GM19438 (cell line): ENCODE measurements around the gene AIP.
"Not testable (repeated sequence)": the region's sequence is repeated elsewhere in the genome, so short reads cannot be mapped to it uniquely, and the experiment has no call there.

ENCODE experiments used
- ATAC-seq: cut with Tn5 transposase; IDR thresholded peaks from one replicate; pipeline ENCODE4 v1.9.1; 2021; ENCODE audit warnings: low read depth; ENCODE audit not compliant: unreplicated experiment

Gene AIP

DNA sequence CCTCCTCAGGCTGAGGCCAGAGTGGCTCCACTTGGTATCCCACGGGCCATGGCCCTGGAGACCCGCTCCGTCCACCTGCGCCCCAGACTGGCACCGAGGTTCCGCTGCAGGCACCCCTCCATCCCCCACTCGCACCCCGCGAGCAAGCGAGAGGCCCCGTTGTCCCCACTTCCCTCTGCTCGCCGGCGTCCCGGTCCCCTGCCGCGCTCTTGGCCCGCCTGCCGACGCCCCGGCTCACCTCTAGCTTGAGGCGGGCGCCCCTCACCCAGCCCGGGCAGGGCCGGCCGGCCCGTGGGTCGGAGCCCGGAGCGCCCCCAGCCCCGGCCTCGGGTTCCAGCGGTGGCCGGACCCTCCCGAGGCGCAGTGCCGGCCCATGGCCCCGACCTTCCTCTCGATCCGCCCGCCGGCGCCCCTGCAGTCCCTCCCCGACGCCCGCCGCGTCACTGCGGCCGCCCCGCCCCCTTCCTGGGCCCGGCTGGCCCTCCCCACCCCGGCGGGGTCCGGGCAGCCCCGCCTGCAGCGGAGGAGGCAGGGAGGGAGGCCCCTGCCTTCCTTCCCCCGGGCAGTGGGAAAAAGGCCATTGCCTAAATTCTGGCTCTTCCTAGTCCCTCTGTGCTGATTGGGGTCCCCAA lies 22.2 kb downstream of the AIP start, which contains the start of gene PITPNM1:
TSS of gene PITPNM1 (minus strand) at position 414 of the 632 bp plus-strand sequence. CDS start 1,183 bp downstream, outside the sequence.
- peak; percentile 21 for ATAC-seq

DNA sequence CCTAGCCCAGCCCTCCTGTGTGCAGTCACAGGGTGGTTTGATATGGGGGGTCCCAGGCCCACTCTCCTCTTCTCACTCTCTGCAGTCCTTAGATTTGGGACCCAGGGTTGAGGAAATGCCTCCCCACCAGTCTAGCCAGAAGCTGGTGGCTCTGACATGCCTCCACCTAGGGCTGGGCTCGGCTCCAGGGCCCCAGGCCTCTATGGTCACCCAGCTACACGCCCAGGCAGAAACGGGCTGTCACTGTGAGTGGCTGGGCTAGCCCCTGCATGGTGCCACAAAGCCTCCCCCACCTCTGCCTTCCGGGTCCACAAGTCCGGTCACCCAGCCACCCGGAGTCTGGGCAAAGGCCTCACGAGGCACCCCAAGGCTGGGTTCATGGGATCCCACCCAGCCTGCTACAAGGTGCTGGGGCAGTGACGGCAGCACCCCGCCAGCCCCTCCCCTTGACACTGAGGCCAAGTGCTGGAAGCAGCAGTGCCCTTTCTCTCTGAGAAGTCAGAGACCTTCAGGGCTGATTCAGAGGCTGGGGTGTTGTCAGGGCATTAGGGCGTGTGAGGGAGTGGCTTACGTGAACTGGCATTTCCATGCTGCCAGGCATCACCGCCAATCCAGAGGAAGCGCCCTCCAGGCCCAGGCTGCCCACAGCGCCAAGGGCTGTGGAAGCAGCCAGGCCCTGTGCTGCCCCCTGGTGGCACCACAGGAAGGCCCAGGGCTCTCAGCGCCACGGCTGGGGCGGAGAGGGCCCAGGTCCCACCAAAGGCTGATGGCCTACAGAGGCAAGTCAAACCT lies 23.0 kb downstream of the AIP start:
- ATAC-seq, result no peak

DNA sequence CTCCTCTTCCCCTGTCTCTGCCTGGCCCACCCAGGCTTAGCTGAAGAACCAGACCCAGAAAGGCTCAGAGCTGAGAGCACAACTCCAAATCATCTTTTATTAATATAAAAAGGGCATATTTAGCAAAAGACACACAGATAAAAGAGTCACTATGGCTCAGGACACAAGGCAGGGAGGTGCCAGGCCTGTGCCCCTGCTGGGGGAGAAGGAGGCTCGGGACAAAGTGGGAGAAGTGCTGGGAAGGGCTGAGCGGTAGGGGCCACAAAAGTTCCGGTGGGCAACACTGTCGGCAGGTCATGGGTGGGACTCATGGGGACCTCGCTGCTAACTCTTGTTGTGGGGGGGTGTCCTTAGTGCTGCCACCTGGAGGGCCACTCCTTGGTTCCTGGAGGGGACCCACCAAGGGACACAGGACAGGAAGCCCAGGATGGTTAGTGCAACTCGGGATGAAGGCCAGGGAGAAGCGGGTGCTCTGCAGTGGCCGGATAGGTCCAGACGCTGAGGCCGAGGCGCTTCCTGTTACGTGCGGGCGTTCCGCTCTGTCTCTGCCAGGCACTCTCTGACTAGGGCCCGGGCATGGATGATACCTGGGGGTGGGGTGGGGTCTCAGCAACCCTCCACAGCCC lies 23.7 kb downstream of the AIP start:
- ATAC-seq, result no peak

DNA sequence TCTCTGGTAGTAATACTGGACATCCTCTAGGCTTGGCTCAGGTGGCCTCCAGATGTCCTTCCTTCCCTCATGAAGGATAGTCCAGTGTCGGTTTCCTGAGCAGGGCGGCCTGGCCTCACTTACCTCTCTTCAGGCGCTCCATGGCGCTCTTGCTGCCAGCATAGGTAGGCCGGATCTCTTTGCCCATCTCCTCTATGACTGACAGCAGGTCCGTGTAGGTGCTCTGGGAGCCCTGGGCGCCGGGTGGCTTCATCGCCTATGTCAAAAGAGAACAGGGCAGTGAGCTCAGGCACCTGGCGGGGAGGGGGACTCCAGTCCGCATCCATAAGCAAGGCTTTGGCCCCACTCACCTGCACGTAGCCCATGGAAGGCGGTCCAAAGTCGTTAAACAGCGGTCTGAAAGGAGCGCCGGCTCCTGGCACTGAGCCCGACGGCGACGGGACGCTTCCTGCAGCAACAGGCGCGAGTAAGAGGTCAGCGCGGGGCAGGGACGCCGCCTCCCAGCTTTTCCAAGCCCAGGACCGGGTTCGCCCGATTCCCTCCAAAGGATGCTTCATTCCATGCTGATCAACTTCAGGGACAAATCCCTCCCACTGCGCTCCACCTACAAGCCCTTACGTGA lies 24.5 kb downstream of the AIP start:
- no peak for ATAC-seq

DNA sequence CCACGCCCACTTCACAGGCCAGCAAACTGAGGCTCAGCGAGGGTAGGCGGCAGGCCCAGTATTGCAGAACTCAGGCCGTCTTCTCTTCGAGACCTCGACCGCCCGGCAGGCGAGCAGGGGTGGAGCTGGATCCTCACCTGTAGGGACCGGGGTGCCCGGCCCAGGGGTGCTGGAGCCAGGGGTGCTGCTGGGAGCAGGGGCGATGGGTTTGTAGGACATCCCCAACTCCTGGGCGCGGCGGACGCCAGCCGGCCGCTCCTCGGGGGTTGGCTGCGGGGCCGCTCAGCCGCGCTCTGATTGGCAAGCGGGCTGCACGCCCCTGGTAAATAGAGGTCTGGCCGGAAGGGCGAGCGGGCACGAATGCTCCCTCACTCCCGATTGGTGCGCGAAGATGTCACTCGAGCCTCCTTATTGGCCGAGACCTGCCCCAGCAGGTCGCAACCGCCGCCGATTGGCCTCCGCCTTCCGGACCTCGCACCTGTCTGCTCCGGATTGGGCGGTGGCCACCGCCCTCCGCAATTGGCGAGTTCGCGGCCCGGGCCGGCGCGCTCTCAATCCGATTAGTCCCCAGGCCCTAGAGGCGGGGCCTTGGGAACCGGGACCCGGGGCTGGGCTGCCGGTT lies 25.1 kb downstream of the AIP start, which contains the start of gene CDK2AP2:
TSS of gene CDK2AP2 (minus strand) at position 299 of the 622 bp plus-strand sequence. CDS start at position 219, 80 bp downstream.
- peak; percentile 59 for ATAC-seq

DNA sequence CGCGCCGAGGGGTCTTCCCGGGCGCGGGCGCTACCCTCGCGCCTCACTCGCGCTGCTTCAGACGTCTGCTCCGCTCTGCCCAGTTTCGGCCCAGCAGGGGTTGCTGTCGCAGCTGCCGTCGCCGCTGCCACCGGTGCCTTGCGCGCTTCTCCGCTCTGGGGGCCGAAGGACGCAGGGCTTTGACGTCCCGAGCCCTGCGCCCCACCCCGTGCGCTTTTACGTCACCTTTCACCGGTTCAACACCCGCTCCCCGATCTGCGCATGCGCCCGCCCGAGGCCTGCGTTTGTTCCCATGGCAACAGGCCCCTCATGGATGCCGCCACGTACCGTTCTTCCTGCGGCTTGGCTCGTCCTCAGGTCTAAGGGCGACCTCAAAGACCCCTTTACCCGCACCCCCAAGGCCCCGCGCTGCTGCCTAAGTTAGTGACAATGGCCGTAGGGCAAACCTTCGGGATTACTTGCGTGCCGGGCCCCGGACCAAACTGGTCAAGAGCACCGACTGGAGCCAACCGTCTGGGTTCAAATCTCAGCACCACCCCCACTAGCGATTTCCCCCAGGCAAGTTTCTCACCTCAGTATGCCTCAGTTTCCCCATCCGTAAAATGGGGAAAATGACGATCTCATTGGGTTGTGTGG lies 25.8 kb downstream of the AIP start:
- peak; percentile 35 for ATAC-seq

- ATAC-seq, result no peak
These were observed 27.2 kb downstream of the AIP start for GRCh38 chr11:67510023-67510345.

- ATAC-seq, result not testable (repeated sequence)
These were observed 28.7 kb downstream of the AIP start for GRCh38 chr11:67511558-67511957.

- no peak for ATAC-seq
These were observed 31.3 kb downstream of the AIP start for GRCh38 chr11:67514116-67514515.

- no peak for ATAC-seq
These were observed 34.0 kb downstream of the AIP start for GRCh38 chr11:67516806-67517205.

DNA sequence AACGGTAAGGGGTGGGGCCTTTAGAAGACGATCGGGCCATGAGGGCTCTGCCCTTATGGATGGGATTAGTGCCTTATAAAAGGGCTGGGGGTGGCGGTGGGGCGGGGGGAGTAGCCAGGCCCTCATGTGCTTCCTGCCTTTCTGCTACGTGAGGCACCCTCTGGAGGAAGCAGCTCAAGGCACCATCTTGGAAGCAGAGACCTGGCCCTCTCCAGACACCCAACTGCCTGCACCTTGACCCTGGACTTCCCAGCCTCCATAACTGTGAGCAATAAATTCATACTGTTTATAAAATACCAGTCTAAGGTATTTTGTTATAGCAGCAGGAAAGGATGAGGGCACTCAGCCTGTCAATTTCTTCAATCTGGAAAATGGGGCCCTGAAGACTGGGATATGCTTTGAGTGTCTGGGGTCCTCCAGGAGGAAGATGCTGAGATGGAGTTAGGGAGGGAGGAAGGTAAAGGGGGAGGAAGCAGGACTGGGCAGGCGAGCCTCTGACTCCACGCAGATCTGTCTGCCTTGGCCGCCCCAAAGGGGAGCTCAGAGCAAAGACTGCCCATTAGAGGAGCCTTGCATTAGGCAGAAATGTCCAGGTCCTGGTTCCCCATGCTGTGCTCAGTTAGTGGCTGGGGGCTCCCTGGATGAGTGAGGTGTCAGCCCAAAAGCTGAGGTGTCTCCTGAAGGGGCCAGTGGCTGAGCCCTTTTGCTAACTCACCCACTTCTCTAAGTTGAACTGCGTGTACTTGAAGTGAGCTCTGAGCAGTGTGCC lies 35.1 kb downstream of the AIP start:
- ATAC-seq, result no peak

GRCh38 chr11:67519726-67520125 lies 36.9 kb downstream of the AIP start:
- ATAC-seq, result no peak

DNA sequence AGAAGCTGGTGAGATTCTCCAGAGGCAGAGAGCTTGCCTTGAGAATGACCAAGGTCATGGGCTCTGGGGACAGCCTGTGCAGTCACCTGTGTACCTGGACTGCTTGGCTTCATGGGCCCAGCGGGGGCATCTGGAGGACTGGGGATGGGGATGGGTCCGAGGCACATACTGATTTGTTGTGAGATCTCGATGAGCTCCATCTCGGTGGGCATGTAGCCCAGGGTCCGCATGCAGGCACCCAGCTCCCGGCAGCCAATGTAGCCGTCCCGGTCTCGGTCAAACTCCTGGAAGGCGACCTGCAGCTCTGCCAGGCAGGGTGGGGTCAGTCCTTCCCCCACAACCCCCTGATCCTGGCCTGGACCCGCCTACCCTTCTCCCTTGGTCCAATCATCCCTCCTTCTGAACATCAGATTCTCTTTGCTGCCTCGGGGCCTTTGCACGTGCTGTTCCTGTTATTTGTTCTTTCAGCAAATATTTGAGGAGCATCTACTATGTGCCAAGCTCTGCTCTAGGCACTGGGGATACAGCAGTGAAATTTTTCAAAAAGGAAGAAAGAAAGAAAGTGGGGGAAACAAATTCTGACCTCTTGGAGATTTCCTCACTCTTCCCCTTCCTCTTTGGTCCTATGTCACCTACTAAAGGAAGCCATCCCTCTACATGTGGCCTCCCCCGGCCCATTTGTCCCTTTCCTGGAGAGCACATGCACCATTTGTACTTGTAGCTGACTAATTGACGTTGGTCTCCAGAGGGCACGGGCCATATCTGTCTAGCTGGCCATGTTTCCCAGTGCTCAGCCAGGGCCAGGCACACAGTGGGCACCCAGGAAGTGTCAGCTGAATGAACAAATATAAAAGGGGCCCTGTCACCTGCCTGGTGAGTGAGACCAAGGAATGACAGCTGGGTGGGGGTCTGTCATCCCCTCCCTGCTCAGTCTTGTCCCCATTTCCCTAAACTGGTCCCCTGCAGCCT lies 38.3 kb downstream of the AIP start:
- no peak for ATAC-seq

- no peak for ATAC-seq
These were observed 39.1 kb downstream of the AIP start for GRCh38 chr11:67521924-67522323.

DNA sequence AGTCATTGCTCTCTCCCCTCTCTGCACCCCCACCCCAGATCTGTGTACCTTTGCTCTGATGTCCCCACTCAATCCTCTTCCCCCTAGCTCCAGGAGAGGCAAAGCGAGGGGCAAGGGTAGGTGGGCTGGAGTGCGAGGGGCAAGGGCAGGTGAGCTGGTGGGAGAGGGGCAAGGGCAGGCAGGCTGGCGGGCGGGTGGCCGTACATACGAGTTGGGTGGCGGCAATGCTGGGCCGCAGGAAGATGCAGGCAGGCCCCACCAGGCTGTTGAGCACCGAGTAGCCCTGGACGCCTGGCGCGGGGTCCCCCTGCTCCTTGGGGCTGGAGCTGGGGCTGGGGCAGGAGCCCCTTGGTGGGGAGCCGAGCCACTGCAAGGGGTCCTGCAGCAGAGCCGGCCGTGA lies 39.5 kb downstream of the AIP start:
- no peak for ATAC-seq

GRCh38 chr11:67522844-67523555 lies 40.2 kb downstream of the AIP start, which contains the start of gene CABP2:
TSS of gene CABP2 (minus strand) at chr11:67523446. CDS start at chr11:67523326, 120 bp downstream.
- ATAC-seq, result no peak
